ENCODE results near the gene OR2D2.

OR2D2 gene

GRCh38 chr11:6926208-6927029, 34.1 kb upstream of the OR2D2 start, which contains the start of gene ZNF215:
Gene ZNF215, plus strand, starts transcription at chr11:6926426. Its CDS starts 5,847 bp downstream, at chr11:6932273.
- no peak for TF ChIP-seq CTCF (conservative IDR thresholded peaks at IDR 0.05; ENCODE audit: low read depth, low read length)
- H3K4me3 ChIP-seq (ENCODE audit: low read depth, low read length): peak within 1 kb of the TSS; percentile 73
- peak; percentile 84 for DNase-seq (ENCODE audit: low read depth)

GRCh38 chr11:6925636-6926207, 33.4 kb upstream of the OR2D2 start:
- TF ChIP-seq CTCF (conservative IDR thresholded peaks at IDR 0.05; ENCODE audit: low read depth, low read length): no peak
- DNase-seq (ENCODE audit: low read depth): peak; percentile 20
- peak overlapping the region; percentile 73 for H3K4me3 ChIP-seq (ENCODE audit: low read depth, low read length)

- no peak overlapping the region for H3K4me3 ChIP-seq (ENCODE audit: low read depth, low read length)
- TF ChIP-seq CTCF (conservative IDR thresholded peaks at IDR 0.05; ENCODE audit: low read depth, low read length): no peak
- DNase-seq (ENCODE audit: low read depth): no peak
Measured at GRCh38 chr11:6925007-6925577, 32.8 kb upstream of the OR2D2 start.

- no peak within 1 kb of the TSS for H3K4me3 ChIP-seq (ENCODE audit: low read depth, low read length)
- DNase-seq (ENCODE audit: low read depth): no peak
- no peak for TF ChIP-seq CTCF (conservative IDR thresholded peaks at IDR 0.05; ENCODE audit: low read depth, low read length)
Measured at GRCh38 chr11:6920702-6921101, 28.4 kb upstream of the OR2D2 start, which contains the start of gene OR2D3. Gene OR2D3, plus strand, starts transcription at chr11:6921002. Its CDS starts 0 bp downstream, at chr11:6921002.

GRCh38 chr11:6919698-6920097, 27.4 kb upstream of the OR2D2 start:
- no peak for DNase-seq (ENCODE audit: low read depth)
- no peak overlapping the region for H3K4me3 ChIP-seq (ENCODE audit: low read depth, low read length)
- no peak for TF ChIP-seq CTCF (conservative IDR thresholded peaks at IDR 0.05; ENCODE audit: low read depth, low read length)

GRCh38 chr11:6911948-6912347, 19.6 kb upstream of the OR2D2 start:
- no peak for TF ChIP-seq CTCF (conservative IDR thresholded peaks at IDR 0.05; ENCODE audit: low read depth, low read length)
- peak; percentile 47 for DNase-seq (ENCODE audit: low read depth)

More at GRCh38 chr11:6911948-6912347, 19.6 kb upstream of the OR2D2 start:
- no peak overlapping the region for H3K4me3 ChIP-seq (ENCODE audit: low read depth, low read length)

All from choroid plexus epithelial cell (primary cell).